MM.1S (cell line): ENCODE data around the gene SORT1.

ENCODE experiments used
- DNase-seq: peaks from one replicate; pipeline ENCODE4 v3.0.0-alpha.2; 2015
- H2AFZ ChIP-seq: fragments of 300-600 bp; sonication (generic); 2 replicates; pipeline ENCODE4 v1.6.0; 2016; ENCODE audit warnings: antibody characterized with exemption, low read length
- H3F3A ChIP-seq: fragments of 300-600 bp; sonication (generic); 2 replicates; pipeline ENCODE4 v1.6.1; 2016; ENCODE audit warnings: mild to moderate bottlenecking, antibody characterized with exemption, low read length, moderate library complexity, mixed read lengths; ENCODE audit not compliant: insufficient read depth
- H3K27ac ChIP-seq: fragments of 300-600 bp; sonication (generic); 2 replicates; pipeline ENCODE4 v1.5.1; 2016; ENCODE audit warnings: mild to moderate bottlenecking, low read length
- H3K27me3 ChIP-seq: fragments of 300-600 bp; sonication (generic); replicated peaks from 2 replicates; pipeline ENCODE4 v1.6.0; 2016; ENCODE audit warnings: low read length; ENCODE audit not compliant: insufficient read depth
- H3K36me3 ChIP-seq: fragments of 300-600 bp; sonication (generic); replicated peaks from 2 replicates; pipeline ENCODE4 v1.6.1; 2016; ENCODE audit warnings: mild to moderate bottlenecking, low read length, mixed read lengths; ENCODE audit not compliant: insufficient read depth
- H3K4me1 ChIP-seq: fragments of 300-600 bp; sonication (generic); 2 replicates; pipeline ENCODE4 v1.6.1; 2016; ENCODE audit warnings: low read length, mixed read lengths
- H3K4me2 ChIP-seq: fragments of 300-600 bp; sonication (generic); 2 replicates; pipeline ENCODE4 v1.6.0; 2016; ENCODE audit warnings: low read depth, low read length
- H3K4me3 ChIP-seq: fragments of 300-600 bp; sonication (generic); 2 replicates; pipeline ENCODE4 v1.5.1; 2016; ENCODE audit warnings: low read length, mixed read lengths
- H3K79me2 ChIP-seq: fragments of 300-600 bp; sonication (generic); 2 replicates; pipeline ENCODE4 v1.6.1; 2016; ENCODE audit warnings: mixed run types, low read length, mixed read lengths
- H3K9ac ChIP-seq: fragments of 300-600 bp; sonication (generic); 2 replicates; pipeline ENCODE4 v1.6.1; 2016; ENCODE audit warnings: low read length, mixed read lengths
- H3K9me2 ChIP-seq: fragments of 300-600 bp; sonication (generic); replicated peaks from 2 replicates; pipeline ENCODE4 v1.6.1; 2016; ENCODE audit warnings: mild to moderate bottlenecking, low read length, mixed read lengths; ENCODE audit not compliant: insufficient read depth
- H3K9me3 ChIP-seq: fragments of 300-600 bp; sonication (generic); replicated peaks from 2 replicates; pipeline ENCODE4 v1.6.1; 2016; ENCODE audit warnings: mild to moderate bottlenecking, low read length, mixed read lengths; ENCODE audit not compliant: insufficient read depth
- H4K20me1 ChIP-seq: fragments of 300-600 bp; sonication (generic); 2 replicates; pipeline ENCODE4 v1.6.1; 2016; ENCODE audit warnings: mild to moderate bottlenecking, low read length, moderate library complexity, mixed read lengths; ENCODE audit not compliant: insufficient read depth
- EZH2 ChIP-seq: fragments of 300-600 bp; sonication (generic); optimal IDR thresholded peaks from 2 replicates; pipeline ENCODE3; 2017; ENCODE audit warnings: low read depth, mild to moderate bottlenecking, antibody characterized with exemption, low read length, mixed read lengths
- EZH2phosphoT487 ChIP-seq: fragments of 300-600 bp; sonication (generic); IDR thresholded peaks from 2 replicates; pipeline ENCODE4 v1.6.1; 2018; ENCODE audit warnings: antibody characterized with exemption, low read length
- TF ChIP-seq, protein P1 (sequence below): fragments of 300-600 bp; sonication (generic); IDR thresholded peaks from 2 replicates; pipeline ENCODE4 v1.5.1; 2016; ENCODE audit warnings: antibody characterized with exemption, low read length, mixed read lengths

The SORT1 gene

DNA sequence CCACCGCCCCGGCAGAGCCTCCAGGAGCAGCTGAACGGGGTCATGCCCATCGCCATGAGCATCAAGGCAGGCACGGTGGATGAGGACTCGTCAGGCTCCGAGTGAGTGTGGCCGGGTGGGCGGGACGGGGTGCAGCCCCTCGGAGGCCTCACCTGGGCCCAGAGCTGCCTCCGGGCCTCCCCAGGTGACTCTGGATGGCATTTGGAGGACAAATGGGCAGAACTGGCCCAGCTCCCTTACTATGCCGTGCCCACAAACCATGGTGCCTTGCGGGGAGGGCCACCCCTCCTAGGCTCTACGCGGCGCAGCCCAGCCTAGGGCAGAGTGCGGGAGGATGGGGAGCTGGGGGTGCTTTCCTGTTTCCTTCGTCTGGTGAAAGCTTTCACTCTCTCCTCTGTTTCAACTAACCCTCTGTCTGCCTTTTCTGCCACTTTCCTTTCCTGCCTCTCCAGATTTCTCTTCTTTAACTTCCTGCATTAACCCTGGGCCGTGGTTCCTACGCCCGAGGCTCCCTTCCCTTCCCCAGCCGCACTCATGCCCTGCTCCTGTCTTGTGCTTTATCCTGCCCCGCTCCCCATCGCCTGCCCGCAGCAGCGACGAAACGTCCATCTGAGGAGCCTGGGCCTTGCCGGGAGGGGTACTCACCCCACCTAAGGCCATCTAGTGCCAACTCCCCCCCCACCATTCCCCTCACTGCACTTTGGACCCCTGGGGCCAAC is 124.0 kb downstream of the SORT1 start:
- Histone ChIP-seq H2AFZ (no peak overlapping the region), H3K4me1 (peaks cover 9% of the 10 kb centered on the region), H3K36me3 (no peaks in the 10 kb centered on the region), H3K27me3 (no peaks in the 10 kb centered on the region), H3K79me2 (no peaks in the 10 kb centered on the region), H3K4me3 (no peak overlapping the region), H3K4me2 (no peak overlapping the region), H3K9ac (no peak overlapping the region), H3F3A (0 out of 2 replicates have a peak, but pooled peaks cover 2% of the 10 kb centered on the region), H3K9me3 (no peaks in the 10 kb centered on the region), H3K9me2 (no peaks in the 10 kb centered on the region), H4K20me1 (no peaks in the 10 kb centered on the region), H3K27ac (no peak overlapping the region)
- TF ChIP-seq EZH2 (no peak), EZH2phosphoT487 (no peak)
- TF ChIP-seq, protein P1, sequence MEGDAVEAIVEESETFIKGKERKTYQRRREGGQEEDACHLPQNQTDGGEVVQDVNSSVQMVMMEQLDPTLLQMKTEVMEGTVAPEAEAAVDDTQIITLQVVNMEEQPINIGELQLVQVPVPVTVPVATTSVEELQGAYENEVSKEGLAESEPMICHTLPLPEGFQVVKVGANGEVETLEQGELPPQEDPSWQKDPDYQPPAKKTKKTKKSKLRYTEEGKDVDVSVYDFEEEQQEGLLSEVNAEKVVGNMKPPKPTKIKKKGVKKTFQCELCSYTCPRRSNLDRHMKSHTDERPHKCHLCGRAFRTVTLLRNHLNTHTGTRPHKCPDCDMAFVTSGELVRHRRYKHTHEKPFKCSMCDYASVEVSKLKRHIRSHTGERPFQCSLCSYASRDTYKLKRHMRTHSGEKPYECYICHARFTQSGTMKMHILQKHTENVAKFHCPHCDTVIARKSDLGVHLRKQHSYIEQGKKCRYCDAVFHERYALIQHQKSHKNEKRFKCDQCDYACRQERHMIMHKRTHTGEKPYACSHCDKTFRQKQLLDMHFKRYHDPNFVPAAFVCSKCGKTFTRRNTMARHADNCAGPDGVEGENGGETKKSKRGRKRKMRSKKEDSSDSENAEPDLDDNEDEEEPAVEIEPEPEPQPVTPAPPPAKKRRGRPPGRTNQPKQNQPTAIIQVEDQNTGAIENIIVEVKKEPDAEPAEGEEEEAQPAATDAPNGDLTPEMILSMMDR = no peak
- no peak for DNase-seq

DNA sequence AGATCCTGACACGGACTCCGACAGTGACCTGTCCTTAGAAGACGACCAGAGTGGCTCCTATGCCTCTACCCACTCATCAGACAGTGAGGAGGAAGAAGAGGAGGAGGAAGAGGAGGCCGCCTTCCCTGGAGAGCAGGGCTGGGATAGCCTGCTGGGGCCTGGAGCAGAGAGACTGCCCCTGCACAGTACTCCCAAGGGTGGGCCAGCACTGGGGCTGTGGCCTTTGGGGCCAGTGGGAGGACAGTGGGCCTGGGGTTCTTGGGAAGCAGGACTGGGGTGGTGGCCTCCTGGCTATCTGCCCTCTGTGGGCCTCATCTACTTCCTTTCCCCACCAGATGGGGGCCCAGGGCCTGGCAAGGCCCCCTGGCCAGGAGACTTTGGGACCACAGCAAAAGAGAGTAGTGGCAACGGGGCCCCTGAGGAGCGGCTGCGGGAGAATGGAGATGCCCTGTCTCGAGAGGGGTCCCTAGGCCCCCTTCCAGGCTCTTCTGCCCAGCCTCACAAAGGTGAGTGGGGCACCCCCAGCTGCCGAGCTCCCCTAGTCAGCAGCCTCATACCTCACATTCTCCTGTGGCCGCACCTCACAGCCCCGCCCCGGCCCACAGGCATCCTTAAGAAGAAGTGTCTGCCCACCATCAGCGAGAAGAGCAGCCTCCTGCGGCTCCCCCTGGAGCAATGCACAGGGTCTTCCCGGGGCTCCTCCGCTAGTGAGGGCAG is 124.7 kb downstream of the SORT1 start:
- H4K20me1 ChIP-seq = no peaks in the 10 kb centered on the region
- H3K36me3 ChIP-seq = no peaks in the 10 kb centered on the region
- H3K4me2 ChIP-seq = no peak overlapping the region
- no peaks in the 10 kb centered on the region for H3K79me2 ChIP-seq
- no peaks in the 10 kb centered on the region for H3K9me3 ChIP-seq
- TF ChIP-seq EZH2phosphoT487 (no peak), EZH2 (no peak)
- TF ChIP-seq, protein P1 = no peak
- no peak overlapping the region for H2AFZ ChIP-seq
- no peaks in the 10 kb centered on the region for H3F3A ChIP-seq
- no peak overlapping the region for H3K27ac ChIP-seq
- no peak overlapping the region for H3K4me3 ChIP-seq
- no peak for DNase-seq
- peaks cover 9% of the 10 kb centered on the region for H3K4me1 ChIP-seq
- no peaks in the 10 kb centered on the region for H3K9me2 ChIP-seq
- H3K27me3 ChIP-seq = no peaks in the 10 kb centered on the region
- no peak overlapping the region for H3K9ac ChIP-seq

DNA sequence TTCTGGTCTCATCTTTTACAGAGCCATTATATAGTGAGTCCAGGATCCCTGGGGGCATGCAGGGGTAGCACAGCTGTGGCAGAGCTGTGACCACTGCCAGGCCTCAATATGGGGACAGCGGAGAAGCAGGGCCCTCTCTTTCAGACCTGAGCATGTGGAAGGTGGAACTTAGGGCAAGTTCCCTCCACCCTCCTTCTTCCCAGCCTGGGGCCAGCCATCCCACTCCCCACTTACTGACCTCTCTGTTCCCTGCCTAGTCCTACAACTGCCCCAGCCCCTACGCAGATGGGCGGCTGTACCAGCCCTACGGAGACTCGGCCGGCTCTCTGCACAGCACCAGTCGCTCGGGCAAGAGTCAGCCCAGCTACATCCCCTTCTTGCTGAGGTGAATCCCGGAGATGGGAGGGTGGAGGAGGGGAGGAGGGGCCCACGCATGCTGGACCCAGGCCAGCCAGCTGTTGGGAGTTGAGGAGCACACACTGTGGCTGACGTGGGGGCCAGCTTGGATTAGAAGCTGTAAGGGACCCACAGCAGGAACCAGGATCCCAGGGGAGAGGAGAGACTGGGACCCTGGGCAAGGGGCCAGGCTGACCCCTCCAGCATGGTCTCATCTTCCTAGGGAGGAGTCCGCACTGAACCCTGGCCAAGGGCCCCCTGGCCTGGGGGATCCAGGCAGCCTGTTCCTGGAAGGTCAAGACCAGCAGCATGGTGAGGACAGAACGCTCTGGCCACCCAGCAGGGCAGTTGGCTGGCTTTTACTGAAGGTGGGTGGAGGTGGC is 125.5 kb downstream of the SORT1 start:
- H4K20me1 ChIP-seq = no peaks in the 10 kb centered on the region
- H3K9me3 ChIP-seq = no peaks in the 10 kb centered on the region
- H3K79me2 ChIP-seq = no peaks in the 10 kb centered on the region
- no peaks in the 10 kb centered on the region for H3K9me2 ChIP-seq
- no peak overlapping the region for H3K4me2 ChIP-seq
- no peaks in the 10 kb centered on the region for H3F3A ChIP-seq
- no peaks in the 10 kb centered on the region for H3K27me3 ChIP-seq
- no peak overlapping the region for H2AFZ ChIP-seq
- no peak overlapping the region for H3K27ac ChIP-seq
- TF ChIP-seq, protein P1 = no peak
- TF ChIP-seq EZH2phosphoT487 (no peak), EZH2 (no peak)
- H3K4me1 ChIP-seq = peaks cover 4% of the 10 kb centered on the region
- H3K4me3 ChIP-seq = no peak overlapping the region
- no peak overlapping the region for H3K9ac ChIP-seq
- DNase-seq = no peak
- no peaks in the 10 kb centered on the region for H3K36me3 ChIP-seq
